Activated naive CD8-positive, alpha-beta T cell (primary cell): ENCODE results near the gene BICDL2.
"Not testable (repeated sequence)": the region's sequence is repeated elsewhere in the genome, so short reads cannot be mapped to it uniquely, and the experiment has no call there.

Experiments used
- H3K27ac Mint-ChIP-seq: one replicate; pipeline ENCODE4 v1.8.0; 2021; ENCODE audit warnings: mixed read lengths
- H3K27me3 Mint-ChIP-seq: one replicate; pipeline ENCODE4 v1.8.0; 2021; ENCODE audit warnings: mixed read lengths
- H3K36me3 Mint-ChIP-seq: one replicate; pipeline ENCODE4 v1.8.0; 2021; ENCODE audit warnings: mixed read lengths
- H3K4me1 Mint-ChIP-seq: one replicate; pipeline ENCODE4 v1.8.0; 2021; ENCODE audit warnings: low read depth, mixed read lengths
- H3K4me3 Mint-ChIP-seq: one replicate; pipeline ENCODE4 v1.8.0; 2021; ENCODE audit warnings: mild to moderate bottlenecking, mixed read lengths
- H3K9me3 Mint-ChIP-seq: one replicate; pipeline ENCODE4 v1.8.0; 2021; ENCODE audit warnings: low read depth, mixed read lengths

BICDL2 gene

DNA sequence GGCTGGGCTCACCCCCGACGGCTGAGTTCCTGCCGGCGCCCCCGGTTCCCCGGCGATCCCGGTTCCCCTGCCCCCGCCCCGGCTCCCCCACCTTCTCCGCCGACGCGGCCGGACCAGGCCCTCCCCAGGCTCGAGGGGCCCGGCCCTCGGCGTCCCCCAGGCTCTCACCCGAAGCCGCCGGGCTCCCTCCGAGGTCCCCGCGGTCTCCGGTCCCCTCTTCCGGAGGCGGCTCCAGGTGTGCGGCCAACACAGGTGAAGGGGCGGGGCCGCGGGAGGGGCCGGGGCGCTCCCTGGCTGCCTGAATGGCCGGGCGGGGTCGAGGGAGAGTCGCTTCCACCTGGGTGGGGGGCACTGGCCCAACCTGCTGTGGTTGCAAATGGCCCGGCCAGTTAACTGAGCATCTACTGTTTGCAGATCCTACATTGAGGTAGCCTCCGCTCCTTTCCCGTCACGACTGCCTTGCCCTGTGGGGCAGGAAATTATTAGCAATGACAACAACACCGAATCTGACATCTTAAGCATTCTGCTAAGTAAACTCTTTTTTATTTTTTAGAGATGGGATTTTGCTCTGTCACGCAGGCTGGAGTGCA lies at the start of gene BICDL2:
TSS of gene BICDL2 (minus strand) at position 219 of the 590 bp plus-strand sequence. CDS start 1,448 bp downstream, outside the sequence.
- Mint-ChIP-seq H3K27ac (no peak within 1 kb of the TSS), H3K9me3 (no peaks in the 10 kb centered on the region), H3K4me3 (peak within 1 kb of the TSS; percentile 64), H3K27me3 (peaks cover 38% of the 10 kb centered on the region), H3K4me1 (peaks cover 7% of the 10 kb centered on the region), H3K36me3 (no peaks in the 10 kb centered on the region)

- Mint-ChIP-seq H3K27me3 (no peaks in the 10 kb centered on the region), H3K4me3 (no peak overlapping the region), H3K4me1 (peaks cover 35% of the 10 kb centered on the region), H3K36me3 (no peaks in the 10 kb centered on the region), H3K9me3 (no peaks in the 10 kb centered on the region), H3K27ac (no peak overlapping the region)
These were observed 49.3 kb upstream of the BICDL2 start for GRCh38 chr16:3085868-3086595.

DNA sequence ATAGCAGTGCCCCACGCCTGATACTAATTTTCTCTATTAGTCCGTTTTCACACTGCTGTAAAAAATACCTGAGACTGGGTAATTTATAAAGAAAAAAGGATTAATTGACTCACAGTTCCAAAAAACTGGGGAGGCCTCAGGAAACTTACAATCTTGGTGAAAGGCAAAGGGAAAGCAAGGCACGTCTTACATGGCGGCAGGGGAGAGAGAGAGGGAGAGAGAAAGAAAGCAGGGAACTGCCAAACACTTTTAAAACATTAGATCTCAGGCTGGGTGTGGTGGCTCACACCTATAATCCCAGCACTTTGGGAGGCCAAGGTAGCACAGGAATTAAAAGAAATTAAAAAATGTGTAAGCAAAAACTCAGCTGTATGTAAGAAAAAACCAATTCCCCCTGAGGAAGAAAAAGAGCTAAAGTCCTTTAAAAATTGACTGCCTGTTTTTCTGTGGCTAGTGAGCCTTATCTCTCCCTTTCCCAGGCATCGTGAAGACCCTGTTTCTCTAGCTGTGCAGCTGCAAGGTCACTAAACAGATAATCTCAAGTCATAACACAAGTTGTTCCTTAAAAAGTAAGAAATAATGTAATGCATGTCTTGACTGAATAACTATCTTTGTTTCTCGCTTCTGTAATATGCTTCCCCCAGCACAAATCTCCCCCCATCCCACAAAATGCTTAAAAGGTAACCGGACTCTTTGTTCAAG lies 48.4 kb upstream of the BICDL2 start:
- Mint-ChIP-seq H3K9me3 (no peaks in the 10 kb centered on the region), H3K36me3 (no peaks in the 10 kb centered on the region), H3K27me3 (no peaks in the 10 kb centered on the region), H3K27ac (no peak overlapping the region), H3K4me3 (no peak overlapping the region), H3K4me1 (peaks cover 37% of the 10 kb centered on the region)

DNA sequence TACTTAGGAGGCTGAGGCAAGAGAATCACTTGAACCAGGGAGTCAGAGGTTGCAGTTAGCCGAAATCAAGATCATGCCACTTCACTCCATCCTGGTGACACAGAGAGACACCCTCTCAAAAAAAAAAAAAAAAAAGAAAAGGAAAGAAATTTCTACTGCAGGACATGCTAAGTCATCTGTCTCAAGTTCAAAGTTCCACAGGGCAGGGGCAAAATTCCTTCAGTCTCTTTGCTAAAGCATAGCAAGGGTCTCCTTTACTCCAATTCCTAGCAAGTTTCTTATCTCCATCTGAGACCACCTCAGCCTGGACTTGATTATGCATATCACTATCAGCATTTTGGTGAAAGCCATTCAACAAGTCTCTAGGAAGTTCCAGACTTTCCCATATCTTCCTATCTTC lies 47.7 kb upstream of the BICDL2 start:
- Mint-ChIP-seq H3K27me3 (no peaks in the 10 kb centered on the region), H3K36me3 (no peaks in the 10 kb centered on the region), H3K4me3 (no peak overlapping the region), H3K4me1 (peaks cover 42% of the 10 kb centered on the region), H3K27ac (no peak overlapping the region), H3K9me3 (no peaks in the 10 kb centered on the region)

GRCh38 chr16:3083408-3083807 lies 46.7 kb upstream of the BICDL2 start:
- H3K27ac Mint-ChIP-seq: not testable (repeated sequence)
- H3K4me1 Mint-ChIP-seq: peaks cover 45% of the 10 kb centered on the region

DNA sequence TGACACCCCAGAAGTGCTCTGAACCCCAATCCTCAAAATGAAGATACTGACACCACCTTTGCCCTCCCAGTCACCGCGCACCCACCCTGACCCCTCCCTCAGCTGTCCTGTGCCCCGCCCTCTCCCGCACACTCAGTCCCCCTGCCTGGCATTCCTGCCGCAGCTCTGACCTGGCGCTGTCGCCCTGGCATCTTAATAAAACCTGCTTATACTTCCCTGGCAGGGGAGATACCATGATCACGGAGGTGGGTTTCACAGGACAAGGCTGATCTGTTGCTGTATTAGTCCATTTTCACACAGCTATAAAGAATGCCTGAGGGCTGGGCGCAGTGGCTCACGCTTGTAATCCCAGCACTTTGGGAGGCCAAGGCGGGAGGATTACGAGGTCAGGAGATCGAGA lies 45.2 kb upstream of the BICDL2 start:
- H3K9me3 Mint-ChIP-seq, H3K27me3 Mint-ChIP-seq, H3K4me3 Mint-ChIP-seq, H3K27ac Mint-ChIP-seq, H3K36me3 Mint-ChIP-seq: not testable (repeated sequence)
- H3K4me1 Mint-ChIP-seq: peaks cover 50% of the 10 kb centered on the region

More at GRCh38 chr16:3083408-3083807, 46.7 kb upstream of the BICDL2 start:
- H3K36me3 Mint-ChIP-seq, H3K27me3 Mint-ChIP-seq, H3K4me3 Mint-ChIP-seq, H3K9me3 Mint-ChIP-seq: not testable (repeated sequence)

- H3K4me3 Mint-ChIP-seq: no peak overlapping the region
- H3K36me3 Mint-ChIP-seq: peaks cover 5% of the 10 kb centered on the region
- peaks cover 60% of the 10 kb centered on the region for H3K4me1 Mint-ChIP-seq
These were observed 43.3 kb upstream of the BICDL2 start for GRCh38 chr16:3080024-3080423.

GRCh38 chr16:3076577-3076976 lies 39.8 kb upstream of the BICDL2 start:
- H3K4me1 Mint-ChIP-seq: peaks cover 77% of the 10 kb centered on the region
- peak overlapping the region; percentile 99 for H3K27ac Mint-ChIP-seq
- no peaks in the 10 kb centered on the region for H3K9me3 Mint-ChIP-seq
- H3K4me3 Mint-ChIP-seq: peak overlapping the region; percentile 49
- peaks cover 5% of the 10 kb centered on the region for H3K36me3 Mint-ChIP-seq
- no peaks in the 10 kb centered on the region for H3K27me3 Mint-ChIP-seq

More at GRCh38 chr16:3080024-3080423, 43.3 kb upstream of the BICDL2 start:
- Mint-ChIP-seq H3K9me3 (no peaks in the 10 kb centered on the region), H3K27ac (peak overlapping the region; percentile 30), H3K27me3 (no peaks in the 10 kb centered on the region)

GRCh38 chr16:3075946-3076345 lies 39.2 kb upstream of the BICDL2 start:
- peak overlapping the region; percentile 99 for H3K27ac Mint-ChIP-seq
- not testable (repeated sequence) for H3K27me3 Mint-ChIP-seq, H3K4me3 Mint-ChIP-seq, H3K36me3 Mint-ChIP-seq, H3K9me3 Mint-ChIP-seq
- peaks cover 78% of the 10 kb centered on the region for H3K4me1 Mint-ChIP-seq

DNA sequence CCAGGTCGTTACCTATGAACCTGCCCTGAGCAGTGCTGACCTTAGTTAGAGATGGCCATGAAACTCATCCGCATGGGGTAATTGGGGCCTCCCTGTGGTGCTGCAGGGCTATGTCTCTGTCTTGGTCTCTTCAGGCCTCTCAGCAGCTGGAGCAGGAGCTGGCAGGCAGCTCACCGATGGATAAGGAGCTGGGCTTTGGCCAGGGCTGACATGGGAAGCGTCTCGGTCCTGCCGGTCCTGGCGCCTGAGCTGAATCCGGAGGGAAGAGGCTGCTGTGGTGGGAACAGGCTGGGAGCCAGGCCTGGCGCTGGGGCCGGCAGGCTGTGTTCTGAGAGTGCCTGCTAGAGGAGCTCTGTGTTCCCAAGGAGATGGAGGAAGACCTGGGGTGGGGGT lies 38.8 kb upstream of the BICDL2 start:
- H3K36me3 Mint-ChIP-seq: peaks cover 5% of the 10 kb centered on the region
- H3K4me1 Mint-ChIP-seq: peaks cover 77% of the 10 kb centered on the region
- no peaks in the 10 kb centered on the region for H3K9me3 Mint-ChIP-seq
- peak overlapping the region; percentile 74 for H3K4me3 Mint-ChIP-seq
- no peaks in the 10 kb centered on the region for H3K27me3 Mint-ChIP-seq
- H3K27ac Mint-ChIP-seq: peak overlapping the region; percentile 99

DNA sequence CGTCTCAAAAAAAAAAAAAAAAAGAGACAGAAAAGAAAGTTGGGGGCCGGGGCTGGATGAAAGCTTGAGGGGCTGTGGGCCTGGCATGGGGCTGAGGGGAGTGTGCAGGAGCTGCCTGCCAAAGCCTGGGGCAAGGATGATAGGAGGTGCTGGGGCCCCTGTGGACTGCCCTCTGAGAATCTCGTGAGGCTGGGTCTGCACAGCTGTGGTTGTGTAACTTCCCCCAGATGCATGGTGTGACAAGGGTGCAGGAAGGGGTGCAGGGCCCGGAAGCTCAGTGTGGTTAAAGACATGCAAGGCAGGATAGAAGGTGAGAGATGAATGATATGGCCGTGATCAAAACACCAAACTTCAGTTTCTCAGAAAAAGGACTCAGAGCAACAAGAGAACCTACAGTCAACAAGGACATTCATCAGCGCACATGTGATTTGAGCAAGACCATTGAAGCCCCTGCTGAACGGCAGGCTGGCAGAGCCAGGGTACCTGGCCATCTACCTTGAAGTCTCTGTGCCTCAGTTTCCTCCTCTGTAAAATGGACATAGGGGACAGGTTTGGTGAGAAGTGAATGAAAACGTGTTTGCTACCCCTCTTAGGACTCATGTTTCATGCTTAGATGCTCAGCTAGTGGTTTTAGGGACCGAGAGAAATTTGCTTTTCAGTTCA lies 38.2 kb upstream of the BICDL2 start:
- Mint-ChIP-seq H3K4me3 (peak overlapping the region; percentile 74), H3K27ac (peak overlapping the region; percentile 99), H3K36me3 (peaks cover 8% of the 10 kb centered on the region), H3K9me3 (no peaks in the 10 kb centered on the region), H3K27me3 (no peaks in the 10 kb centered on the region), H3K4me1 (peaks cover 81% of the 10 kb centered on the region)

GRCh38 chr16:3073448-3073847 lies 36.7 kb upstream of the BICDL2 start:
- Mint-ChIP-seq H3K9me3 (no peaks in the 10 kb centered on the region), H3K4me3 (peak overlapping the region; percentile 74), H3K36me3 (peaks cover 12% of the 10 kb centered on the region), H3K4me1 (peaks cover 78% of the 10 kb centered on the region), H3K27me3 (no peaks in the 10 kb centered on the region), H3K27ac (peak overlapping the region; percentile 99)

- not testable (repeated sequence) for H3K27me3 Mint-ChIP-seq, H3K9me3 Mint-ChIP-seq, H3K4me3 Mint-ChIP-seq
- Mint-ChIP-seq H3K36me3 (peaks cover 11% of the 10 kb centered on the region), H3K4me1 (peaks cover 75% of the 10 kb centered on the region), H3K27ac (peak overlapping the region; percentile 99)
These were observed 36.0 kb upstream of the BICDL2 start for GRCh38 chr16:3072576-3073263.

DNA sequence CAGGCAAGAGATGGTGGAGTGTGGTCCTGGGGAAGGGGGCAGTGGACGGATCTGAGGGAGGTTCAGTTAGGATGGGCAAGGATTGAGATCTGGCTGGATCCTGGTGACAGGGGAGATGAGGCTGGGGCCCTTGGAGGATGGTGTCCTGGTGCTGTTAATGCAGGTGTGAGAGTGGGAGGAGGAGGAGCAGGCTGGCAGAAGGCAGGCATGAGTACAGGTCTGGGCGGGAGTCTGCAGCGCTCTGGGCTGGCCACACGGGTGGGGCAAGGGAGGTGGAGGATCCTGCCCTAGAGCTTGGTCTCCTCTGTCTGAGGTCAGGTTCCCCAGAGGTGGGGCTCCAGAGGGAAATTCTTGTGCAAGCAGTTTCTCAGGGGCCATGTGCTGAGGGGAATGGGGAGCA lies 35.4 kb upstream of the BICDL2 start:
- H3K9me3 Mint-ChIP-seq, H3K4me3 Mint-ChIP-seq, H3K27me3 Mint-ChIP-seq: not testable (repeated sequence)
- peaks cover 13% of the 10 kb centered on the region for H3K36me3 Mint-ChIP-seq
- H3K27ac Mint-ChIP-seq: peak overlapping the region; percentile 46
- peaks cover 72% of the 10 kb centered on the region for H3K4me1 Mint-ChIP-seq
